Measurements from ENCODE around the gene TMEM240.
A peak's percentile ranks its signal among the peaks of the same experiment; 100 is the strongest.
"Not testable (repeated sequence)": the region's sequence is repeated elsewhere in the genome, so short reads cannot be mapped to it uniquely, and the experiment has no call there.

Gene TMEM240

GRCh38 chr1:1540818-1541628, 599 bp upstream of the TMEM240 start:
- DNase-seq (ENCODE audit: low spot score), result no peak

DNA sequence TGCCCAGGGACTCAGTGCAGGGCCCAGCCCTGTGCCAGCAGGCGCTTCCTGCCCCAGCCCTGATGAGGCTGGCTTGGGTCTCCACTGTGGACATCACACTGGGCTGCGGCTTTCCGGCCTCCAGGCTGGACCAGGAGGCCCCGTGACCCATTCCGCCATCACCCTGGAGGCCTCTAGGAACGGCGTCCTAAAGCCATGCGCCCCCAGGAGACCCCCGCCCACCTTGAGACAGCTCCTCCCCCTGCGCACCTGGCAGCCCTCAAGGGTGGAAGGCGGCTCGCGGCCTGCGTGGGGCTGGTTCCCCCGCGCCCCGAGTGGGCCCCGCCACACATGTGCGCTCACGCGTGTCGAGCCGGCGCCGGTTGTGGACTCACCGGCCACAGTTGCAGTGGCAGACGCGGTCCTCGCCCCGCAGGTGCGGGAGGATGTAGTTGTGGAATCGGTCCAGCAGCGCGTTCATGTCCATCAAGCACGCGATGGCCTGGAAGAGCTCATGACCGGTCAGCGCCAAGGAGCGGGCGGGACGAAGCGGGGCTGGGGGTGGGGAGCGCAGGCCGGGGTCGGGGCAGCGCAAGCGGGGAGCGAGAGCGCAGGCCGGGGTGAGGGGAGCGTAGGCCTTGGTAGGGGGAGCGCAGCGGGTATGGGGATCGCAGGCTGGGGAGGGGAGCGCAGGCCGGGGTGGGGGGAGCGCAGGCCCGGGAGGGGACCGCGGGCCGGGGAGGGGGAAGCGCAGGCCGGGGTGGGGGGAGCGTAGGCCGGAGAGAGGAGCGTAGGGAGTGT, 924 bp downstream of the TMEM240 start:
- no peak for DNase-seq (ENCODE audit: low spot score)

DNA sequence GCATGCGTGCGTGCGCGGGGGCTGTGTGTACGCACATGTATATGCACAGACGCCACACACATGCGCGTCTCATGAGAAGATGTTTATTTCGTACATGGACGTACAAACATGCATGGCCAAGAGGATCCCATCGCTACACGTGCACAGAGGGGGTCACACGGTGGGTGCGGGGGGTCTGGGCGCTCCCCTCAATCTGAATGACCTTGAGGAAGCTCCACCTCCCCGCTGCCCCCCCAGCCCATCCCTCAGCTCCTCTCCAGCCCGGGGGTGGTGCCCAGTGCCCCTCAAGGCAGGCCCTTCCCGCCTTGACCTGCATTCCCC, 1.5 kb downstream of the TMEM240 start:
- no peak for DNase-seq (ENCODE audit: low spot score)

- no peak for DNase-seq (ENCODE audit: low spot score)
These were observed 2.1 kb downstream of the TMEM240 start for GRCh38 chr1:1538334-1538733.

DNA sequence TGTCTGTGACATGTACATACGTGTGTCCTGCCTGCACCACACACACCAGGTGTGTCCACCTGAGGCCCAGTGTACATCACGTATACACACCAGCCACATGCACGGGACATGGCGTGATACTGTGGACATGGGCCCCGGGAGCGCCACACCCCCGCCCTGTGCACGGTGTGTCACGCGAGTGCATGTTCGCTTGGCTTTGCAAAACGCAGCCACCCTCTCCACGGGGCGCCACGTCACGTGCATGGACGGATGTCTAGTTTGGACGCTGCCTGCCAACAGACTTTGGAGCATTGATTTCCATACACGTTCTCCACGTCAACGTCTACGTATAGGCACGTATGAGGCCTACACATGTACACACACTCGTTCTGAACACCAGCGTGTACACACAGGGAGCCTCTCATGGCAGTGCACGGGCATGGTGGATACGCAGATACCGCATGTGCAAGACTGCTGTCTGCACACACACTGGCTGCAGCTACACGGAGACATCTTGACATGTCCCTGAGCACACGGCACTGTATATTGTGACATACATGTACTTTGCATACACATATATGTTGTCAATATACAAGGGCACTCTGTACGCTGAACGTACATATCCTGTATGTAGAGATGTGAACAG, 2.7 kb downstream of the TMEM240 start:
- DNase-seq (ENCODE audit: low spot score), result no peak

DNA sequence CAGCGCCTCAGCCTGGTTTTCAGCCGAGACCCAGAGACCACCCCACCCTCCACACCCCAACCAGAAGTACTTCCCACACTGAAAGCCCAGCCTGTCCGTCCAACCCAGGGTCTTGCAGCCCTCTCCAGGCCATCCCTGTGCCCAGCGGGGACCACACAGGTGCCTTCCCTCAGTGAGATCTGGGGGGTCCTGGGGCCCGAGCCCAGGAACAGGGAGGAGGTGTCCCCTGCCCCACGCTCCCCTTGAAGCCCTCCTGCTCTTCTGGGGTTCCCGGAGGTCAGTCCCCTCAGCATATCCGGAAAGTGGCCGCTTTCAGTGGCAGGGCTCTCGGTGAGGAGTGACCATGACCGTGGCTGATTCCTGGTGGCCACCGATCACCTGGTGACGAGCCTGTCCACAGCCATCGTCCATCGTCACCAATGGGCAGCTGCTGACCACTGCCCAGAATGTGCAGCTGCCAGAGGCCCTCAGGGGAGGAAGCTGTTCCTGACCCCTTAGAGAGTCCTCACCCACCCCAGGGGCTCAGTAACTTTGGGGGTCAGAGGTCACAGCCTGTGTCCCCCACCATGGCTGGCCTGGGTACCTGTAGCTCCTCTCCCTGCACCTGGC, 3.4 kb downstream of the TMEM240 start:
- DNase-seq (ENCODE audit: low spot score), result no peak

- no peak for DNase-seq (ENCODE audit: low spot score)
These were observed 4.1 kb downstream of the TMEM240 start for GRCh38 chr1:1536019-1536937.

GRCh38 chr1:1535201-1536018, 5.0 kb downstream of the TMEM240 start:
- no peak for DNase-seq (ENCODE audit: low spot score)

GRCh38 chr1:1534401-1535154, 5.8 kb downstream of the TMEM240 start:
- DNase-seq (ENCODE audit: low spot score), result no peak

- not testable (repeated sequence) for DNase-seq (ENCODE audit: low spot score)
These were observed 6.5 kb downstream of the TMEM240 start for GRCh38 chr1:1533894-1534291.

DNA sequence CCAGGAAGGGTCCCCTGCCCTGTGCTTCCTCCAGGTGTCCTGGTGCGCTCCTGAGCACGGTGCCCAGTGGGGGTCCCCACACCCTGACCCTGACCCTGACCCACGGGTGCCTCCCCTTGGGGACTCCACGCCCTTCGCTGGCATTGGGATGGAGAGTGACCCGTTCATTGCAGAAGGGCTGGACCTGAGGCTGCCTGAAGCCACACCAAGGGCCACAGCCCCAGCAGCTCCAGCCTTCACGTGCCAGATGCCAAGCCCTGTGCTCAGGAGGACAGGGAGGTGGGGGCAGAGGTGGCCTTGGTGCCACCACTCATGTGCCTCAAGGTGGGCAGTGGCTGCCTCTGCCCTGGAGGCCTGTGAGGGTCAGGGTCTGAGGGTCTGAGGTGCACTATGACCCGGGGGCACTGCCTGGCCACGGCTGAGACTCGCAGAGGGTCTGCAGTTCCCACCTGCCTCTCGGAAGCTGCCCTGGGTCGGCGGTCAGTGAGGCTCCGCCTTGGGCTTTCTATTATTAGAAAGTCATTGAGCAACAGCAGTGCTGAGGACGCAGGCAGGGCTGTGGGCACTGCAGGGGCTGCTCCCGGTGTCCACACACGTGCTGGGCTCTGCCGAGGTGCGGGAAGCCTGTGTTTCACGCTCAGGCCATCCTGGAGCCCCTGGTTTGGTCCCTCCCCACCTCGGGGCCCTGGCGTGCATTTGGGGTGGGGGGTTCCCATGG, 7.1 kb downstream of the TMEM240 start:
- DNase-seq (ENCODE audit: low spot score), result not testable (repeated sequence)

GRCh38 chr1:1531947-1532346, 8.5 kb downstream of the TMEM240 start:
- no peak for DNase-seq (ENCODE audit: low spot score)

- no peak for DNase-seq (ENCODE audit: low spot score)
These were observed 10.5 kb downstream of the TMEM240 start for GRCh38 chr1:1529936-1530335.

GRCh38 chr1:1529321-1529720, 11.1 kb downstream of the TMEM240 start:
- no peak for DNase-seq (ENCODE audit: low spot score)

DNA sequence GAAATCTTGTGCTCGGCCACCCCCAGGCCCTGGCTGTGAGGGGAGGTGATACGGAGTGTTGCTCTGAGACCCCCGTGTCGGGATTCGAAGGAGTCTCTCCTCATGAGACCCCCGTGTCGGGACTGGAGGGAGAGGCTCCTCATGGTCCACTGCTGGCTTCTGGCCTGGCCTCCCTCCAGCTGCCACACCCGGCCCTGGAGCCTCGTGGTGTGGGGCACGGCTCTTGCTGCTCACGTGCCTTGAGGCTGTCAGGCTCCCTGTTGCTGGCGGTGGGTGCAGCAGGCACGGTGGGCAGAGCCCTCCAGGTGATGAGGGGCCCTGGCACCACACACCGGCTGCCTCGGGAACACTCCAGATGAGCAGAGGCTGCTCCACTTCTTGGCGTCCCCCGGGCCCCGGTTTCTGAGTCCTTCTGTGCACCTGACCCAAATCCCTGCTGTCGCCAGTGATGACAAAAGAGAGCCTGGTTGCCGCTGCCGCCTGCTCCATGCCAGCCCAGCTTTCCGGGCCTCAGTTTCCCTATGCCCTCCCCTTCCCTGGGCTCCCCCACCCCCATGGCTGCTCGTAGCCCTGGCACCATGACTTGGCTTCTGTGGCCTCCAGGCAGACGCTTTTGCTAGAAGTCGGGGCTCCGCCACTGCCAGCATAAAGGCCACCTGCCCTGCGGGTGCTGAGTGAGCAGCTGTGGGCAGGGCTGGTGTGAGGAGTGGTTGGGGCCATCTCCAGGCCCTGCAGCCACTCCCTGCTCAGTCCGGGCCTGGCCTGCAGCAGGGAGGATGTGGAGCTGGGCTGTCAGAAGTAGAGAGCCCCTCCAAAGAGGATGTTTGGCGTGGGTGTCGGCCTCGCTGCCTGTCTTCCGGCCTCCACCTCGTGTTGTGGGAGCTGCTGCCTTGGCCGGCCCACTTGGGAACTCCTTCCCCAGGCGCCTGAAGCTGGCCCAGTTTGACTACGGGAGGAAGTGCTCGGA, 11.8 kb downstream of the TMEM240 start:
- peak; percentile 4 for DNase-seq (ENCODE audit: low spot score)

- DNase-seq (ENCODE audit: low spot score), result no peak
These were observed 13.2 kb downstream of the TMEM240 start for GRCh38 chr1:1527092-1527816.

DNA sequence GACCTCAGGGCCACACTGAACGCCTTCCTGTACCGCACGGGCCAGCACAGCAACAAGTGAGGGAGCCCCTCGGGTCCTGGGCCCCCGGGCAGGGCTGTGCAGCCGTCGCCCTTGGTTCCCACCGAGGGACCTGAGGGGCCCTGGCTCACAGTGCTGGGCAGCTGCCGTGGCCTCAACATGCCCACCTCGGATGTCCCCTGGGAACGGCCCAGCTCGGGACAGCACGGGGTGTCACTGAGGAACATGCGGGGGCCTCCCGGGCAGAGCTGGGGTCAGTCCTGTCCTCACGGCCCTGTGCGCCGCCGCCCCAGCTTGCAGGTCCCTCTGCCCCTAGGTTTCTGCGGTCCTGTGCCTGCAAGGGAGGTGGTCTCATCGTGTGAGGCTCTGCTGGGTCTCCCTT, 13.9 kb downstream of the TMEM240 start:
- not testable (repeated sequence) for DNase-seq (ENCODE audit: low spot score)
